GM12872 (cell line): ENCODE measurements around the gene ZDHHC20.

Source experiments
- CTCF ChIP-seq: IDR thresholded peaks from 3 replicates; pipeline ENCODE4 v1.5.1; 2011; ENCODE audit warnings: low read depth, mild to moderate bottlenecking, low read length, moderate library complexity; ENCODE audit not compliant: insufficient read depth

Gene ZDHHC20

GRCh38 chr13:21344662-21345176 lies 114.4 kb downstream of the ZDHHC20 start:
- no peak for TF ChIP-seq CTCF

GRCh38 chr13:21343659-21344058 lies 115.4 kb downstream of the ZDHHC20 start:
- no peak for TF ChIP-seq CTCF

GRCh38 chr13:21342699-21343442 lies 116.2 kb downstream of the ZDHHC20 start:
- no peak for TF ChIP-seq CTCF

- no peak for TF ChIP-seq CTCF
Observed at GRCh38 chr13:21341637-21342422, 117.3 kb downstream of the ZDHHC20 start.

- no peak for TF ChIP-seq CTCF
Observed at GRCh38 chr13:21338639-21339278, 120.3 kb downstream of the ZDHHC20 start.

- TF ChIP-seq CTCF = no peak
Observed at GRCh38 chr13:21338156-21338555, 120.9 kb downstream of the ZDHHC20 start.

GRCh38 chr13:21336609-21337349 lies 122.3 kb downstream of the ZDHHC20 start:
- no peak for TF ChIP-seq CTCF
